Measurements from ENCODE around the gene HAND2. TPM values are rescaled to one million over a fixed set of nuclear protein-coding genes. Genes with fewer than 3 reads are reported as not detected.

HAND2 gene
- total and polyA plus RNA-seq, 2 of the 13 experiments (the other 11 are each of a cell fraction or from before 2014, with no cell fraction given), result not detected

DNA sequence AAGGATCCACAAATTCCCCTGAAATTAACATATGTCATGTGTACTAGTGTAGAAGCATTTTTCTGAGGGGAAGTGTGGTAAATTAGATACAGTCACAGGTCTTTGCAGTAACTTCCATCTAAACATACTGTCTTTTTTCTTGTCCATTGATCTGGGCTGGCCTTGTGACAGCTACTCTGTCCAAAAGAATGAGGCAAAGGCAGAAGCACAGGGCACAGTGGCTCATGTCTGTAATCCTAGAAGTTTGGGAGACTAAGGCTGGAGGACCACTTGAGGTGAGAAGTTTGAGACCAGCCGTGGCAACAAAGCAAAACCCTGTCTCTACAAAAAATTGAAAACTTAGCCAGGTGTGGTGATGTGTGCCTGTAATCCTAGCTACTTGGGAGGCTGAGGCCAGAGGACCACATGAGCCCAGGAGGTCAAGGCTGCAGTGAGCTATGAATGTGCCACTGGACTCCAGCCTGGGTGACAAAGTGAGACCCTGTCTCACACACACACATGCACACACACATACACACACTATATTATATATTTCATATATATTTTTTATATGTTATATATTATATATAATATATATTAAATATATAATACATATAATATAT lies 47.6 kb downstream of the HAND2 start:
- Histone ChIP-seq H3K4me2 (ENCODE audit: low read depth, low read length) (no peak overlapping the region), H3K36me3 (replicated peaks in 1 of 2; ENCODE audit: control insufficient read depth in 1 of 2, insufficient read depth in 2 of 2, low read length in 2 of 2) (no peaks in the 10 kb centered on the region), H3K4me1 (ENCODE audit: insufficient read depth, low read length) (no peaks in the 10 kb centered on the region), H3K27ac (ENCODE audit: extremely low read length, insufficient read depth, low read length) (no peak overlapping the region), H3K4me3 (replicated peaks in 1 of 3; ENCODE audit: insufficient read depth in 1 of 3, low read depth in 2 of 3, low read length in 3 of 3) (no peak overlapping the region), H2AFZ (ENCODE audit: low read length) (no peak overlapping the region), H3K79me2 (ENCODE audit: insufficient read depth, low read length) (no peaks in the 10 kb centered on the region), H3K9me3 (ENCODE audit: low read length) (no peaks in the 10 kb centered on the region), H4K20me1 (ENCODE audit: insufficient read depth, low read length) (no peaks in the 10 kb centered on the region), H3K9ac (ENCODE audit: insufficient read depth, low read depth, low read length) (no peak overlapping the region), H3K27me3 (ENCODE audit: control insufficient read depth in 1 of 2, insufficient read depth in 2 of 2, low read length in 2 of 2) (no peaks in the 10 kb centered on the region; a peak in 1 of 5 replicates)
- in situ Hi-C loops (cut with HindIII; ENCODE audit: extremely low pct_ligation_motif_present, low pct_unique_long_range_greater_than_20kb) (no loop called here), intact Hi-C loops (cut with micrococcal nuclease; ENCODE audit: unreplicated experiment) (no loop called here)
- CTCF ChIA-PET (ENCODE audit: low intra/inter-chr PET ratio, low total read pairs), result no interaction called here
- 86% methylated on average over 1 of the region's 1 CpG for WGBS (ENCODE audit: low lambda C conversion rate)
- no peak for ATAC-seq
- BruUV-seq (replicated peaks), result no TSS peak
- no peak for FAIRE-seq
- POLR2A ChIA-PET, result no interaction called here
- peak; percentile 62; the same call in 1 of the 2 replicates for TF ChIP-seq ZFP90 (CRISPR knock-in tag; IDR thresholded peaks at IDR 0.05; ENCODE audit: borderline replicate concordance)
- no peak for TF ChIP-seq ZFY (CRISPR knock-in tag; IDR thresholded peaks at IDR 0.05)
- no peak for TF ChIP-seq PHF5A (CRISPR knock-in tag; IDR thresholded peaks at IDR 0.05; ENCODE audit: low read depth, unreplicated experiment)
- no peak for TF ChIP-seq ISL2 (CRISPR knock-in tag; IDR thresholded peaks at IDR 0.05)
- TF ChIP-seq GTF3A (CRISPR knock-in tag; conservative IDR thresholded peaks at IDR 0.05), result no peak
- no peak for TF ChIP-seq ZNF746 (CRISPR knock-in tag; IDR thresholded peaks at IDR 0.05)
- no peak for TF ChIP-seq ZFP41 (CRISPR knock-in tag; IDR thresholded peaks at IDR 0.05; ENCODE audit: borderline replicate concordance)
- DNase-seq (ENCODE audit: low spot score), result no peak

- H3K4me3 ChIP-seq (replicated peaks in 1 of 3; ENCODE audit: insufficient read depth in 1 of 3, low read depth in 2 of 3, low read length in 3 of 3), result no peak overlapping the region
- CTCF ChIA-PET (ENCODE audit: low intra/inter-chr PET ratio, low total read pairs), result no interaction called here
- H3K4me1 ChIP-seq (ENCODE audit: insufficient read depth, low read length), result no peaks in the 10 kb centered on the region
- DNase-seq (ENCODE audit: low spot score), result no peak
- no TSS peak for BruUV-seq (replicated peaks)
- H3K27ac ChIP-seq (ENCODE audit: extremely low read length, insufficient read depth, low read length), result no peak overlapping the region
- H2AFZ ChIP-seq (ENCODE audit: low read length), result no peak overlapping the region
- H3K4me2 ChIP-seq (ENCODE audit: low read depth, low read length), result no peak overlapping the region
- POLR2A ChIA-PET, result no interaction called here
- H3K79me2 ChIP-seq (ENCODE audit: insufficient read depth, low read length), result no peaks in the 10 kb centered on the region
- no peaks in the 10 kb centered on the region for H4K20me1 ChIP-seq (ENCODE audit: insufficient read depth, low read length)
- ATAC-seq, result no peak
- no peaks in the 10 kb centered on the region for H3K9me3 ChIP-seq (ENCODE audit: low read length)
- no peak overlapping the region for H3K9ac ChIP-seq (ENCODE audit: insufficient read depth, low read depth, low read length)
- H3K36me3 ChIP-seq (replicated peaks in 1 of 2; ENCODE audit: control insufficient read depth in 1 of 2, insufficient read depth in 2 of 2, low read length in 2 of 2), result no peaks in the 10 kb centered on the region
- TF ChIP-seq MTF1 (CRISPR knock-in tag; IDR thresholded peaks at IDR 0.05) (no peak), ZNF597 (CRISPR knock-in tag; IDR thresholded peaks at IDR 0.05) (no peak), NONO (IDR thresholded peaks at IDR 0.05) (no peak), NONO (CRISPR knock-in tag; conservative IDR thresholded peaks at IDR 0.05) (no peak), ZNF280B (CRISPR knock-in tag; IDR thresholded peaks at IDR 0.05; ENCODE audit: borderline replicate concordance) (no peak), ZNF562 (CRISPR knock-in tag; IDR thresholded peaks at IDR 0.05; ENCODE audit: borderline replicate concordance) (no peak)
- TF ChIP-seq, protein P1, sequence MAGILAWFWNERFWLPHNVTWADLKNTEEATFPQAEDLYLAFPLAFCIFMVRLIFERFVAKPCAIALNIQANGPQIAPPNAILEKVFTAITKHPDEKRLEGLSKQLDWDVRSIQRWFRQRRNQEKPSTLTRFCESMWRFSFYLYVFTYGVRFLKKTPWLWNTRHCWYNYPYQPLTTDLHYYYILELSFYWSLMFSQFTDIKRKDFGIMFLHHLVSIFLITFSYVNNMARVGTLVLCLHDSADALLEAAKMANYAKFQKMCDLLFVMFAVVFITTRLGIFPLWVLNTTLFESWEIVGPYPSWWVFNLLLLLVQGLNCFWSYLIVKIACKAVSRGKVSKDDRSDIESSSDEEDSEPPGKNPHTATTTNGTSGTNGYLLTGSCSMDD (CRISPR knock-in tag; IDR thresholded peaks at IDR 0.05), result no peak
- no peak for FAIRE-seq
- 1% methylated on average over 4 of the region's 4 CpGs for WGBS (ENCODE audit: low lambda C conversion rate)
- no peaks in the 10 kb centered on the region; a peak in 1 of 5 replicates for H3K27me3 ChIP-seq (ENCODE audit: control insufficient read depth in 1 of 2, insufficient read depth in 2 of 2, low read length in 2 of 2)
- intact Hi-C loops (cut with micrococcal nuclease; ENCODE audit: unreplicated experiment) (no loop called here), in situ Hi-C loops (cut with HindIII; ENCODE audit: extremely low pct_ligation_motif_present, low pct_unique_long_range_greater_than_20kb) (no loop called here)
Measured at GRCh38 chr4:173478913-173479283, 51.1 kb downstream of the HAND2 start.
